Activated gamma-delta T cell treated with Interleukin-2 at 50 U/mL for 16 hours (primary cell): ENCODE results near the gene MSMP.
A peak's percentile ranks its signal among the peaks of the same experiment; 100 is the strongest.

ENCODE experiments used
- DNase-seq: peaks from one replicate; pipeline ENCODE4 v3.0.0-alpha.2; 2020

MSMP gene

GRCh38 chr9:35754264-35754663, at the start of gene MSMP:
Gene MSMP, minus strand, starts transcription at chr9:35754276. Its CDS starts 147 bp downstream, at chr9:35754129.
- no peak for DNase-seq

GRCh38 chr9:35801328-35802128, 47.5 kb upstream of the MSMP start:
- DNase-seq: no peak

- DNase-seq: no peak
Measured at GRCh38 chr9:35800530-35800929, 46.5 kb upstream of the MSMP start.

DNA sequence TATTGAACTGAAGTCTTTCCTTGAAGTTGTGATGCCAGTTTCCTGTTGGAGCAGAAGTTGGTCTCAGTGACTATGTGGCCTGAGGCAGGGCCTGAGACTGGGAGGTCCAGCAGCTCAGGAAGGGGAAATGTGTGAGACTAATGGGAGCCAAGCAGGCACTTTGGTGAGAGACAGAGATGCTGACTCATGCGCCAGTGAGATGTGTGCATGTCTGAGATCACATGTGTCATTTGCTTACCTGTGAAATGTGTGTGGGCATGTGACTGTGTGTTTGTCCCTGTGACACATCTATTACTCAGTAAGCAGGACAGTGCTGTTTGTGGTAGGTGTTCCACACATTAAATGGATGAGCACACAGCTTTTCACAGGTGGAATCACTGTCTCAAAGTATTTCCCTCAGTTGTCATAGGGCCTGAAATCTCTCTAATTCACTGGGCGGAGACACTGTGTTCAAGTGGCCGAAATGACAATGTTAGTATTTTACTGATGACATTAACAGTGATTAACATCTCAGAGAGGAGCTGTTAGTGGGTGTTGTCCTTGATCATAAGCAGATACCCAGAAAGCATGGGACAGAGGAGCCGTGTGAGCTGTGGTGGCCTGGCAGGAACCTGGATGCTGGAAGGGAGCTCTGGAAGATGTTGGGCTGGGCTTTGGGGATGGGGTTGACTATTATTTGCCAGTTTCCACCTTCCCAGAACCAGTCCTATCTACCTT, 44.7 kb upstream of the MSMP start:
- no peak for DNase-seq

DNA sequence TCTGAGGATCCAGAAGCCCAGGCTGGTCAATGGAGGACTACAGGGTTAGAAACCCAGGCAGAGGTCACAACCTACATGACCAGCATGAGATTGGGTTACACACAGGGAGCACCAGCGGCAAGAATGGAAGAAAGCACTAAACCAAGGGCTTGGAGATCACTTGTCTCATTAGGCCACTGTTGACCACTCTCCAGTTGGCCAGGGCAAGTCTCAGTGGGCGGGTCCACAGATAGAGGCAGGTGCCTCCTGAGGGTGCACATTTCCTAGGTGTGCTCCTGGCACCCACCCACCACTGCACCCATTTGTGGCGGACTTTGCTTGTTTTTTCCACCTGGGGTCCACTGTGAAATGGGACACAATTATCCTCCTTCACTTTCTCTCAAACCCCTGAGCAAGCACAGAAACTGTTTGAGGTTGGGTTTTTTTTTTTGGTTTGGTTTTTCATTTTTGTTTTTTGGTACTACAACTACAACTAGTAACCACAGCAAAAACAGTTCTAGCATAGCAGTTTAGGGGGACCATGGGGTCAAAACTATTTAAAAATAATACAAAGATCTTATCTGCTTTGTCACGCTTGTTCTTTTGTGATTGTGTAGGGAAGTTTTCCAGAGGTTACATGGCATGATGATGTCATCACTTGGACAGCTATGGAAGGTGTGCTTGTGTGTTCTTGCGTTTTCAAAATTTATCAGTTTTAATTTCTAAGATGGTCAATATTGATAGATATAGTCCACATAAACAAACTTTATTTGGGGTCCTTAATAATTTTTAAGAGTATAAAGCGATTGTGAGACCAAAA, 43.4 kb upstream of the MSMP start:
- no peak for DNase-seq

DNA sequence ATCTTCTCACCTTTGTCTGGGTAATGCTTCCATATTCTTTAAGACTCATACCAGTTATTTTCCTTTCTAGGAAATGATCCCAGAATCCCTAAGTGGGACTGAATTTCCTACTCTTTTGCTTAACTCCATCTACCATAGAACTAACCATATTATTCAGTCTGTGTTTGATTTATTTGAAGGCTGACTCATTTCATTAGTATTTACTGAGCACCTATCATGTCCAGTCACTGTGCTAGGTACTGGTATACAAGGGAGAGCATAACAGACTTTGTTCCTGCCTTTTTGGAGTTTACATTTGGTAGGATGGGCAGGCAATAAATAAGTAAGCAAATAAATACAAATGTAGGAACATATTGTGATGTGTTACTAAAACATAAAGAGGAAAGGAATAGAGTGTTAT, 41.6 kb upstream of the MSMP start:
- DNase-seq: no peak

DNA sequence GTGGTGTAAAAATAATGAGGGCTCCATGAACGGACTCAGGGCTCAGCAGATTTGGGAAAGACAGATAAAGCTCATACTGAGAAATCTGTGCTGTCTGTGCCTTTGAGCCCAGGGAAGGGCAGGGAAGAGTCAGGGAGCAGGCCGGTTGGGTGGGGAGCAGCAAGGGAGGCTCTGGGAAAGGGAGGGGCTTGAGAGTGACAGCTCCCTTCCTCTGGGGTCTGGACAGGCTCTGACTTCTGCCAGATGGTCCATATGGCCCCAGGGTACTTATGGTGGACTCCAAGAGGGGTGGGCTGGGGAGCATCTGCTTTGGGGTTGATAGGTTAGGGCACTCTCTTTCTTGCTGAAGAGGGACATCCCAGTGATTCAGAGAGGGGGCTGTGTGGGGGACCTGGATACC, 39.4 kb upstream of the MSMP start:
- no peak for DNase-seq

DNA sequence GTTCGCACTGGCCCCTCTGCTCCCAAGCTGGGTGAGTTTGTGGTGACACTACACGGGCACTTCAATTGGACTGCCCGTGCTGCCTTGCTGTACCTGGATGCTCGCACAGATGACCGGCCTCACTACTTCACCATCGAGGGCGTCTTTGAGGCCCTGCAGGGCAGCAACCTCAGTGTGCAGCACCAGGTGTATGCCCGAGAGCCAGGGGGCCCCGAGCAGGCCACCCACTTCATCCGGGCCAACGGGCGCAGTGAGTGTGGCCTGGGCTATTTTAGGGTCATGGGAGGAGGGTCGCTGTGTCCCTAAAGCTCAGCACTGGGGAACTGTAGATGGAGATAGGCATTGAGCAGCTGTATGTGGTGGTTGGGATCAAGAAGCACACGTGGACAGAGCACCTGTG, 38.8 kb upstream of the MSMP start:
- no peak for DNase-seq

GRCh38 chr9:35792024-35792813, 38.1 kb upstream of the MSMP start:
- DNase-seq: no peak

DNA sequence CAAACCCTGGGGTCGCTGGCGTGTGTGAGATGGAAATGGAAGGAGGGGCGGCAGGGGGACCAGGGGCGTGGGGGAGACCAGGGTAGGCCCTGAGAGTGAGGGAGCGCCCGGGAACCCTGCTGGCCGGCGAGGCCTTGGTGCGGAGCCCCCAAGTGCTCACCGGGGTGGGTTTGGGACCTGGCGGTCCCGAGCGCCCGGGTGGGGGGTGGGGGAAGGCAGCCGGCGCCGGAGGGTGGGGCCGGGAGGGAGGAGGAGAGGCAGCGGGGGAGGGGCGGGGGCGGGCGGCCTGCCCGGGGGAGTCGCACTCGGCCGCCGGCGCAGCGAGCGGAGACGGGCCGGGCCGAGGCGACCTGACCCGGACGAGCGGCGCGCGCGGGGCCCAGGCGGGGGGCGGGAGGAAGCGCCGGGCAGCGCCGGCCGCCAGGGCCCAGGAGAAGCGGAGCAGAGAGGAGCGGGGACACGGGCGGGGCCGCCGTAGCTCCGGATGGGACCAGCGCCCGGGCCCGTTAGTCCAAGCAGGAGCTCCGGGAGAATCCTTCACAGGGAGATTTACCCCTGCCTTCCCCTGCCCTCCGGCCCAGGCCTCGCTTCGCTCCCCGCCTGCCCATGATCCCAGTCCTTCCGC, 37.3 kb upstream of the MSMP start, which contains the start of gene NPR2:
Gene NPR2, plus strand, starts transcription at position 295 of the 625 bp plus-strand sequence. CDS start 818 bp downstream, outside the sequence.
- DNase-seq: no peak

DNA sequence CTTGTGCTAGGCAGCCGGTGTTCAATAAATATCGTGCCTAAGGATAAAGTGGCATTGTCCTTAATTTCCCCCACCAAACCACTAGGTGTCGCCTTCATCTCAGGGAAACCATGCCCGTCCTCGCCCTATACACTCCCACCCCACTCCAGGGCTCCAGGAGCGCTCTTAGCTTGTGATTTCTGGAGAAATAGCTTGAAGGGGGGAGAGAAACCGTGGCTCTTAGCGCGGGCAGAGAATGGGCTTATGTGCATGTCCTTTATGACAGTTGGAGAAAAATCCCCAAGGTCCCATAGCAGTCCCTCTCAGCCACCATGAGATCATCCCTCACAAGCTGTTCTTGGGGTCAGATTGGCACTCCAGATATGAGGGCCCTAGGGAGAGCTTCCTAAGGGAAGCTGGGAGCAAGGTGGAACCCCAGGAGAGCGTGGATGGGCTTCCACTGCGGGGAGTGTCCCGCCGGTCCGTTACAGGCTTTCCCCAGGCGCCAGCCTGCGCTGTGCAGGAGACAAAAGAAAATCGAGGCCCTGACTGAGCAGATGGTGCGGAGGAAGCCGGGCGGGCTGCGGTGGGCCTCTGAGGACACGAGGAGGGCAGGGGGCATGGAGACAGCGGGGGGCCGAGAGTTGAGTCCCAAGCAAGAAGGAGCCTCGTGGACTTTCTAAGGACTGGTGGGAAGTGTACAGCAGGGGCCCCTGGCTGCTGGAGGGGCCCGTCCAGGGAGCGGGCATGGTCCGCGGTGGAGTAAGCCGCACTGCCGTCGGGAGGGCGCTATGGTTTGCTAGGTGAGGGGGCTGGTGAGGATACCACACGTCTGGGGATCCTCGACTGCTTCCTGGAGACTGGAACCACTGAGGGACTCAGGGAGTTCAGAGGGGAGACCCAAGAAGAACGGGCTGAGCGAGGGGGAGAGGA, 36.6 kb upstream of the MSMP start:
- peak; percentile 53 for DNase-seq

DNA sequence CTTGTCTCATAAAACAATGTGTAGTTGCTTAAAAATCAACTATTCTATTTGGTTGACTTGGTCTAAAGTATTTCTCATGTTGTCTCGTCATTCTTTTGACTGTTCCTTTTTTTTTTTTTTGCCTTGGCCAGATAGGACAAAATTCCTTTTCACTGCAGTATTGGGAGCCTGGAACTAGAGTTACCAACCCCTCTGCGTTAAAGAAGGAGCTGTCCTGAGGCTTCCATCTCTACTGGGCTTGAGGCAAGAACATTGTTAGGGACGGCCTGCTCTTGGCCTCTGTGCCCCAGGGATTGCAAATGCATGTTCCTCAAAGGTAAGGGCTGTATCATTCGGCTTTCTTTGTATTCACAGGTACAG, 35.9 kb upstream of the MSMP start:
- DNase-seq: no peak

DNA sequence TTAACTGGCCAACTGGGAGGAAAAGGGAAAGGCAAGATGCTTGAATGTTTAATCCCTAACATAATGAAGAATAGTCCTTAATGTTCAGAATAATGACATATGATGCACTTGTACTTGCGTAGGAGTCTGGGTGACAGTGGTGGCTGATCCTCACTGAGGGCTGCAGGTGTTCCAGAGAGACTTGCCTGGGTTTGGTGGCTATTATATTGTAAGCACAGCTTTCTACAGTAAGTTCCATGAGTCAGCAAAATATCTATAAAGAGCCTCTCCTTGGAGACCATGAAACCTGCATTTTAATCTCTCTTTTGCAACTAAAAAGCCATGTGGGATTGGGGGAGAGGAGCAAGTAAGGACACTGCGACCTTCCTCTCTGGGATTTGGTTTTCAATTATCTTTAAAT, 35.5 kb upstream of the MSMP start:
- no peak for DNase-seq

DNA sequence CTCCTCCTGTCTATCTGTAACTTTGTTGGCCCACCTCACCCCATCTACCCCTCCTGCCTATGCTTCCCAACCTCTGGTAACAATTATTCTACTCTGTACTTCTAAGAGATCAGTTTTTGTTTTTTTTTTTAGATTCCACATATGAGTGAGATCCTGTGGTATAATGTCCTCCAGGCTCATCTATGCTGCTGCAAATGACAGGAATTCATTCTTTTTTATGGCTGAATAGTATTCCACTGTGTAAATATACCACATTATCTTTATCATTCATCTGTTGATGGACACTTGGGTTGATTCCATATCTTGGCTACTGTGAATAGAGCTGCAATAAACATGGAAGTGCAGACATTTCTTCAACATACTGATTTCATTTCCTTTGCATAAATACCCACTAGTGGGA, 29.3 kb upstream of the MSMP start:
- no peak for DNase-seq

- no peak for DNase-seq
Measured at GRCh38 chr9:35781066-35781465, 27.0 kb upstream of the MSMP start.

GRCh38 chr9:35778496-35778895, 24.4 kb upstream of the MSMP start:
- DNase-seq: no peak

- no peak for DNase-seq
Measured at GRCh38 chr9:35776018-35776417, 21.9 kb upstream of the MSMP start.

DNA sequence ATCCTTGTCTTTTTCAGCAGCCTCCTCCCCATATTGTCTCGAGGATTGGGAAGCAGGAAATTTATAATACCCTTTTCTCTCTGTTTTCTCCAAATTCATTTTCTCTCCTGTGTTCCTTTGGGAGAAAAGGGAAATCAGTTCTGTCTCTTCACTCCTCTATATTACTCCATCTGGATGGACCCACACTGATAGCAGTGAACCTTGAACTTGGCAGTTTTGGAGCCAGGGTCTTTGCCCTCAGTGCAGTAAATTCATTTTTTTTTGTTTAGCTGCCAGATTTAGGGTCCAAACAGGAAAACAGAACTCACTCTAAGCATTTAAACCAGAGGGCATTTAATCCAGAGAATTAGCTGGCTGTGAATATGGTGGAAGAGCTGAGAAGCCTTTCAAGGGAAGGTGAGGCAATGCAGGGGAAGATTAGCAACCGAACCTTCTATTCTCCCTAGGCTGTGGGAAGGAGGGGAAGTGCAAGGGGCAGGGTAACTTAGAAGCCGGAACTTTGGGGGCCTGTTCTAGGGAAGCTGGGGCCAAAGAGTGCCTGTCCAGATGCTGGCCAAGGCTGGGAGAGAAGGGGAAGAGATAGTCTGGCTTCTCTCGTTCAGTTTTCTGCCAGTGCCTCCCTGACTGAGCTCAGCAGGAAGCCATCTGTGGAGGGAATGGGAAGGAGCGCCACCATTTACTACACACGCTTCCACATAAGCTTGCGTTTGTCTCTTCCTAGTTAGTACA, 21.0 kb upstream of the MSMP start:
- DNase-seq: no peak

DNA sequence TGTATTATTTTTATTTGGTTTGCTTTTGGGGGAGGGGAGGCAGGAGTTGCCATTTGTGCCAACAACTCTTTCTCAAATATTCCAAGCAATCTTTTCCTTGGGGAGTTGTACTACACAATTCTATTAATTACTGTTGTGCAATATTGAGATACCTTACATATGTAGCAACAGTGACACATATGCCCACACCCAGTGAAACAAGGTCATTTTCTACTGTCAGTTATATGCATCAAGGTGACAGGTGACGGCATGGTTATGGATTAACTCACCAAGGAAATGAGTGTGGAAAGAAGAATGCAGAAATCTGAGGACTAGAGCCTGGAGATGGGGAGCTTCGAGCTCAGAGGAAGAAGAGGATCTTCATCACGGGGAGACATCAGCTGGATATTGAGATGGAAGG, 17.9 kb upstream of the MSMP start:
- DNase-seq: no peak

DNA sequence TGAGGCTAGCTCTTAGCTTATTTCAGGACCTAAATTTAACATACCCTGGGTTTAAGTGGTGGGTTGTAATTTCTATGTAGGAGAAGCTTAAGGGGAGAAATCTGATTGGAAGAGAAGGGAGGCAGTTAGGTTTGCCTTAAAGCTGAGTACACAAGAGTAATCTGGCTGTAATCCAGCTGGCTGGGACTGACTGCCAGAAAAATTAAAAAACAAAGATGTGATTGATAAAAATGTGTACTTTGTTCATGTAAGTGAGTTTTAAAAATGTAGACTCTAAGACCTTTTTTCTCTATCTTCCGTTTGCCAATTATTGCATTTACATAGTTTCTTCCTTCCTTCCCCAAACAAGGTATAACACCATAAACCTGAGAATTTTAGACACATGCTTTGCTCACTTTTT, 17.5 kb upstream of the MSMP start:
- DNase-seq: no peak

- DNase-seq: no peak
Measured at GRCh38 chr9:35771075-35771433, 17.0 kb upstream of the MSMP start.
